ENCODE results near the gene BPIFA2. TPM values are rescaled to one million over a fixed set of nuclear protein-coding genes. Genes with fewer than 3 reads are reported as not detected.

Gene BPIFA2
- total and polyA plus RNA-seq, 2 donors (not counting 1 experiment from before 2014, with no cell fraction given): not detected

- Mint-ChIP-seq H3K4me1 (no peaks in the 10 kb centered on the region), H3K27me3 (peaks cover 13% of the 10 kb centered on the region), H3K9me3 (ENCODE audit: insufficient read depth) (no peaks in the 10 kb centered on the region), H3K27ac (no peak overlapping the region), H3K4me3 (no peak overlapping the region)
- Histone ChIP-seq H3K36me3 (replicated peaks in 1 of 2; ENCODE audit: control extremely low read depth in 1 of 2, control insufficient read depth in 1 of 2, extremely low read depth in 1 of 2, insufficient read depth in 2 of 2, low read length in 1 of 2) (no peaks in the 10 kb centered on the region), H3K27ac (ENCODE audit: low read length in 2 of 2) (no peak overlapping the region), H3K4me2 (replicated peaks; ENCODE audit: low read depth, low read length, poor library complexity, severe bottlenecking) (no peak overlapping the region), H3K9ac (ENCODE audit: low read length) (no peak overlapping the region), H4K20me1 (ENCODE audit: control insufficient read depth, insufficient read depth, low read length, poor library complexity, severe bottlenecking) (no peaks in the 10 kb centered on the region), H3K4me1 (ENCODE audit: control insufficient read depth in 2 of 2, insufficient read depth in 2 of 2, low read length in 2 of 2) (no peaks in the 10 kb centered on the region), H3K79me2 (ENCODE audit: control insufficient read depth, insufficient read depth, low read length) (no peaks in the 10 kb centered on the region), H3K4me3 (ENCODE audit: control extremely low read depth in 1 of 5, extremely low read depth in 1 of 5, insufficient read depth in 1 of 5, low read depth in 2 of 5, low read length in 4 of 5) (no peak overlapping the region), H3K9me3 (ENCODE audit: control extremely low read depth in 1 of 3, control insufficient read depth in 2 of 3, insufficient read depth in 1 of 3, low read length in 2 of 3) (no peaks in the 10 kb centered on the region), H2AFZ (ENCODE audit: insufficient read depth, low read depth, low read length, poor library complexity, severe bottlenecking) (no peak overlapping the region), H3K27me3 (replicated peaks in 1 of 4; ENCODE audit: control extremely low read depth in 1 of 4, control insufficient read depth in 3 of 4, insufficient read depth in 4 of 4, low read length in 3 of 4) (peaks cover 0 to 11% (median 1%) of the 10 kb centered on the region in 4 experiments)
- no peak for DNase-seq
- WGBS (ENCODE audit: insufficient coverage): 34% methylated on average over 3 of the region's 5 CpGs
- ChIA-PET CTCF (no interaction called here), POLR2A (no interaction called here)
- no peak for ATAC-seq (ENCODE audit: low read depth)
- intact Hi-C loops (cut with micrococcal nuclease): no loop called here
- TF ChIP-seq EZH2 (IDR thresholded peaks at IDR 0.05; ENCODE audit: borderline replicate concordance, insufficient read depth, low read depth, low read length, poor library complexity, severe bottlenecking): no peak
- TF ChIP-seq CTCF (IDR thresholded peaks at IDR 0.05): no peak
These were observed 5.2 kb upstream of the BPIFA2 start for GRCh38 chr20:33162753-33163152.

- no peak overlapping the region for H3K27ac ChIP-seq (ENCODE audit: low read length in 2 of 2)
- Mint-ChIP-seq H3K27me3 (peaks cover 13% of the 10 kb centered on the region), H3K4me1 (no peaks in the 10 kb centered on the region), H3K27ac (no peak overlapping the region), H3K9me3 (ENCODE audit: insufficient read depth) (peaks cover 7% of the 10 kb centered on the region), H3K4me3 (no peak overlapping the region)
- no peak for TF ChIP-seq EZH2 (IDR thresholded peaks at IDR 0.05; ENCODE audit: borderline replicate concordance, insufficient read depth, low read depth, low read length, poor library complexity, severe bottlenecking)
- no peak for TF ChIP-seq CTCF (IDR thresholded peaks at IDR 0.05)
- H3K9me3 ChIP-seq (ENCODE audit: control extremely low read depth in 1 of 3, control insufficient read depth in 2 of 3, insufficient read depth in 1 of 3, low read length in 2 of 3): peaks cover 0 to 10% (median 5%) of the 10 kb centered on the region in 3 donors
- no peaks in the 10 kb centered on the region for H4K20me1 ChIP-seq (ENCODE audit: control insufficient read depth, insufficient read depth, low read length, poor library complexity, severe bottlenecking)
- H3K9ac ChIP-seq (ENCODE audit: low read length): no peak overlapping the region
- no peaks in the 10 kb centered on the region for H3K36me3 ChIP-seq (replicated peaks in 1 of 2; ENCODE audit: control extremely low read depth in 1 of 2, control insufficient read depth in 1 of 2, extremely low read depth in 1 of 2, insufficient read depth in 2 of 2, low read length in 1 of 2)
- ChIA-PET CTCF (no interaction called here), POLR2A (interaction anchor here (0.7 kb wide), 1 partner anchor 797 kb away, joined by 3 read pairs; no protein-coding TSS in a partner anchor)
- peaks cover 0 to 8% (median 1%) of the 10 kb centered on the region in 4 experiments for H3K27me3 ChIP-seq (replicated peaks in 1 of 4; ENCODE audit: control extremely low read depth in 1 of 4, control insufficient read depth in 3 of 4, insufficient read depth in 4 of 4, low read length in 3 of 4)
- ATAC-seq (ENCODE audit: low read depth): no peak
- intact Hi-C loops (cut with micrococcal nuclease): no loop called here
- DNase-seq: no peak
- H3K4me2 ChIP-seq (replicated peaks; ENCODE audit: low read depth, low read length, poor library complexity, severe bottlenecking): no peak overlapping the region
- H3K4me1 ChIP-seq (ENCODE audit: control insufficient read depth in 2 of 2, insufficient read depth in 2 of 2, low read length in 2 of 2): no peaks in the 10 kb centered on the region
- WGBS (ENCODE audit: insufficient coverage): 92% methylated on average over 7 of the region's 8 CpGs
- H3K4me3 ChIP-seq (ENCODE audit: control extremely low read depth in 1 of 5, extremely low read depth in 1 of 5, insufficient read depth in 1 of 5, low read depth in 2 of 5, low read length in 4 of 5): no peak overlapping the region
- H3K79me2 ChIP-seq (ENCODE audit: control insufficient read depth, insufficient read depth, low read length): no peaks in the 10 kb centered on the region
- no peak overlapping the region for H2AFZ ChIP-seq (ENCODE audit: insufficient read depth, low read depth, low read length, poor library complexity, severe bottlenecking)
These were observed 3.9 kb upstream of the BPIFA2 start for GRCh38 chr20:33163856-33164762.

Measured in B cell (primary cell).